ENCODE data around the gene TMPRSS2. TPM values are rescaled to one million over a fixed set of nuclear protein-coding genes. Genes with fewer than 3 reads are reported as not detected.

Gene TMPRSS2
- total RNA-seq, 1 donor from 2014 or later: 0.84 TPM

DNA sequence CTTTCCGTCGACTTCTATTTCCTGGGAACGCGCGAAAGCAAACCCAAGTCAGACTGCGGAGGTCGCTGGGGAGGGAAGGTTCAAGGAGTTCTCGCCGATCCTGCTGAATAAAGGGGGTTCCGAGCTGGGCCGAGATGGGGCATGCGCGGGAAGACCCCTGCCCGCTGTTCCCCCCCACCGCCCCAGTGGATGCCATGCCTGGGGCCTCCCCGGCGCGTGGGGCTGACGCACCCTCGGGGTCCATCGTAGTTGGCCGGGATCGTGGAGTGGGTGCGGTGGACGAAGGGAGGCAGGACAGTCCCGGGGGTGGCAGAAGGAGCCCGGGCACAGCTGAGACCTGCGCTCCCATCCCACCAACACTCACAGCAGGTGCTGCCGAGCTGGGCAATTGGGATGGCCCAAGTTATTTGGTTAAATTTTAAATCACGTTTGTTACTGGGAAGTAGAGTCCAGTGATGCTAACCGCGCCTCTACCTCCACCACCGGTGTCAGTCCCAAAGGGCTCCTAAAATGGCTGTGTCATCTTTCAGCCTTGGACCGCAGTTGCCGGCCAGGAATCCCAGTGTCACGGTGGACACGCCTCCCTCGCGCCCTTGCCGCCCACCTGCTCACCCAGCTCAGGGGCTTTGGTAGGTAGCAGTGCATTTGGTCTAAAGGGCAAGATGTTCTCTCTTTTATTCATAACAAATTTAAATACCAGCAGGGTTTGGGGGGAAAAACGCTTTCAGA is 81.1 kb downstream of the TMPRSS2 start:
- Histone ChIP-seq H4K20me1 (ENCODE audit: insufficient read depth, low read length) (no peaks in the 10 kb centered on the region), H3K27ac (ENCODE audit: low read depth, low read length) (no peak overlapping the region), H3K27me3 (ENCODE audit: insufficient read depth, low read length) (peaks cover 10% of the 10 kb centered on the region), H3K9me3 (ENCODE audit: insufficient read depth, low read depth, low read length) (no peaks in the 10 kb centered on the region), H2AFZ (ENCODE audit: low read depth, low read length) (peak overlapping the region; percentile 88), H3K4me1 (ENCODE audit: insufficient read depth, low read length) (peaks cover 9% of the 10 kb centered on the region), H3K36me3 (ENCODE audit: insufficient read depth, low read length) (no peaks in the 10 kb centered on the region), H3K4me2 (ENCODE audit: low read length) (peak overlapping the region; percentile 93), H3K4me3 (ENCODE audit: insufficient read depth, low read depth, low read length) (peak overlapping the region; percentile 42), H3K9ac (ENCODE audit: low read length) (peak overlapping the region; percentile 65), H3K79me2 (ENCODE audit: insufficient read depth, low read length) (no peaks in the 10 kb centered on the region)
- H3K36me3 Mint-ChIP-seq (ENCODE audit: low read depth, unreplicated experiment): peaks cover 16% of the 10 kb centered on the region
- H3K4me3 Mint-ChIP-seq (ENCODE audit: unreplicated experiment): peak overlapping the region; percentile 91
- peaks cover 2% of the 10 kb centered on the region for H3K27me3 Mint-ChIP-seq (ENCODE audit: low read depth, unreplicated experiment)
- FAIRE-seq (no peak), DNase-seq (ENCODE audit: low read depth) (no peak)
- H3K4me1 Mint-ChIP-seq (ENCODE audit: low read depth, unreplicated experiment): peaks cover 25% of the 10 kb centered on the region
- TF ChIP-seq EZH2 (IDR thresholded peaks at IDR 0.05; ENCODE audit: insufficient read depth, low read length): no peak
- TF ChIP-seq, protein P1, sequence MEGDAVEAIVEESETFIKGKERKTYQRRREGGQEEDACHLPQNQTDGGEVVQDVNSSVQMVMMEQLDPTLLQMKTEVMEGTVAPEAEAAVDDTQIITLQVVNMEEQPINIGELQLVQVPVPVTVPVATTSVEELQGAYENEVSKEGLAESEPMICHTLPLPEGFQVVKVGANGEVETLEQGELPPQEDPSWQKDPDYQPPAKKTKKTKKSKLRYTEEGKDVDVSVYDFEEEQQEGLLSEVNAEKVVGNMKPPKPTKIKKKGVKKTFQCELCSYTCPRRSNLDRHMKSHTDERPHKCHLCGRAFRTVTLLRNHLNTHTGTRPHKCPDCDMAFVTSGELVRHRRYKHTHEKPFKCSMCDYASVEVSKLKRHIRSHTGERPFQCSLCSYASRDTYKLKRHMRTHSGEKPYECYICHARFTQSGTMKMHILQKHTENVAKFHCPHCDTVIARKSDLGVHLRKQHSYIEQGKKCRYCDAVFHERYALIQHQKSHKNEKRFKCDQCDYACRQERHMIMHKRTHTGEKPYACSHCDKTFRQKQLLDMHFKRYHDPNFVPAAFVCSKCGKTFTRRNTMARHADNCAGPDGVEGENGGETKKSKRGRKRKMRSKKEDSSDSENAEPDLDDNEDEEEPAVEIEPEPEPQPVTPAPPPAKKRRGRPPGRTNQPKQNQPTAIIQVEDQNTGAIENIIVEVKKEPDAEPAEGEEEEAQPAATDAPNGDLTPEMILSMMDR (IDR thresholded peaks at IDR 0.05; ENCODE audit: insufficient read depth, low read depth, low read length): no peak
- no peaks in the 10 kb centered on the region for H3K9me3 Mint-ChIP-seq (ENCODE audit: unreplicated experiment)
- H3K27ac Mint-ChIP-seq (ENCODE audit: unreplicated experiment): peak overlapping the region; percentile 84

DNA sequence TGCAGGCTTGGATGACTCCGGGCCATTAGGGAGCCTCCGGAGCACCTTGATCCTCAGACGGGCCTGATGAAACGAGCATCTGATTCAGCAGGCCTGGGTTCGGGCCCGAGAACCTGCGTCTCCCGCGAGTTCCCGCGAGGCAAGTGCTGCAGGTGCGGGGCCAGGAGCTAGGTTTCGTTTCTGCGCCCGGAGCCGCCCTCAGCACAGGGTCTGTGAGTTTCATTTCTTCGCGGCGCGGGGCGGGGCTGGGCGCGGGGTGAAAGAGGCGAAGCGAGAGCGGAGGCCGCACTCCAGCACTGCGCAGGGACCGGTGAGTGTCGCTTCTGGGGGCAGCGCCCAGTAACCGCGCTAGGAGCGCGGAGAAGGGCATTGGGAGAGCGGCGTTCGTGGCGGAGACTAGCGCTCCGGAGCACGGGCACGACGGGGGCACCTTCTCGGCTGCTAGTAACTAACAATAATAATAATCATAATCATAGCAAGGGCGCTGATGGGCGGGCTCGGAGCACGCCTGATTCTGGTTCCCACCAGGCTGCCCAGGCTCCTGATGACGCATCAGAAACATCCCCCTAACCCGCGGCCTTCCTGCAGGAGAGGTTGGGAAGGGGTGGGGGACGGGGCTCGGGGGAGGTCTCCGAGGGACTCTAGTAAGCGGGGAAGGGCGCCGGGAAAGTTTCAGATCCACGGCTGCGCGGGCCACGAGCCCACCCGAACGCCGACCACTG is 81.8 kb downstream of the TMPRSS2 start, which contains the start of gene MX1:
TSS of gene MX1 (plus strand) at position 286 of the 722 bp plus-strand sequence. CDS start 5,832 bp downstream, outside the sequence.
- H3K36me3 Mint-ChIP-seq (ENCODE audit: low read depth, unreplicated experiment): peaks cover 14% of the 10 kb centered on the region
- H3K27ac ChIP-seq (ENCODE audit: low read depth, low read length): no peak within 1 kb of the TSS
- peaks cover 9% of the 10 kb centered on the region for H3K4me1 ChIP-seq (ENCODE audit: insufficient read depth, low read length)
- H3K9ac ChIP-seq (ENCODE audit: low read length): peak within 1 kb of the TSS; percentile 65
- H3K4me3 Mint-ChIP-seq (ENCODE audit: unreplicated experiment): peak within 1 kb of the TSS; percentile 91
- H3K36me3 ChIP-seq (ENCODE audit: insufficient read depth, low read length): no peaks in the 10 kb centered on the region
- H3K4me3 ChIP-seq (ENCODE audit: insufficient read depth, low read depth, low read length): peak within 1 kb of the TSS; percentile 57
- FAIRE-seq (no peak), DNase-seq (ENCODE audit: low read depth) (peak; percentile 10)
- no peaks in the 10 kb centered on the region for H3K9me3 Mint-ChIP-seq (ENCODE audit: unreplicated experiment)
- H3K27ac Mint-ChIP-seq (ENCODE audit: unreplicated experiment): peak within 1 kb of the TSS; percentile 94
- TF ChIP-seq, protein P1 (IDR thresholded peaks at IDR 0.05; ENCODE audit: insufficient read depth, low read depth, low read length): no peak
- TF ChIP-seq EZH2 (IDR thresholded peaks at IDR 0.05; ENCODE audit: insufficient read depth, low read length): no peak
- H3K79me2 ChIP-seq (ENCODE audit: insufficient read depth, low read length): no peaks in the 10 kb centered on the region
- H3K9me3 ChIP-seq (ENCODE audit: insufficient read depth, low read depth, low read length): no peaks in the 10 kb centered on the region
- H4K20me1 ChIP-seq (ENCODE audit: insufficient read depth, low read length): no peaks in the 10 kb centered on the region
- H3K27me3 ChIP-seq (ENCODE audit: insufficient read depth, low read length): peaks cover 10% of the 10 kb centered on the region
- H3K4me1 Mint-ChIP-seq (ENCODE audit: low read depth, unreplicated experiment): peaks cover 29% of the 10 kb centered on the region
- H2AFZ ChIP-seq (ENCODE audit: low read depth, low read length): peak within 1 kb of the TSS; percentile 88
- H3K27me3 Mint-ChIP-seq (ENCODE audit: low read depth, unreplicated experiment): peaks cover 2% of the 10 kb centered on the region
- H3K4me2 ChIP-seq (ENCODE audit: low read length): peak within 1 kb of the TSS; percentile 93
